ENCODE measurements around the gene ZNF70. TPM values are rescaled to one million over a fixed set of nuclear protein-coding genes. Genes with fewer than 3 reads are reported as not detected.

Gene ZNF70
- total RNA-seq, 2 experiments from 2014 or later, result 2.9 to 3.0 TPM

- peak overlapping the region; percentile 83 for H3K27ac Mint-ChIP-seq
- H3K27me3 Mint-ChIP-seq, result no peaks in the 10 kb centered on the region
- H3K36me3 Mint-ChIP-seq, result peaks cover 16% of the 10 kb centered on the region
- CTCF ChIA-PET, result interaction anchor here (1.1 to 1.4 kb wide), 8 partner anchors 11 to 439 kb away, joined by 3 to 6 read pairs (median 3); partner anchors contain the start of genes MIF and SLC2A11
- peak; percentile 94 for ATAC-seq
- H3K9me3 Mint-ChIP-seq (ENCODE audit: low read depth), result no peaks in the 10 kb centered on the region
- H3K4me3 Mint-ChIP-seq, result peak overlapping the region; percentile 76
- H3K4me1 Mint-ChIP-seq, result peaks cover 25% of the 10 kb centered on the region
- DNase-seq, result peak; percentile 87
These were observed 33.8 kb downstream of the ZNF70 start for GRCh38 chr22:23716811-23717801.

DNA sequence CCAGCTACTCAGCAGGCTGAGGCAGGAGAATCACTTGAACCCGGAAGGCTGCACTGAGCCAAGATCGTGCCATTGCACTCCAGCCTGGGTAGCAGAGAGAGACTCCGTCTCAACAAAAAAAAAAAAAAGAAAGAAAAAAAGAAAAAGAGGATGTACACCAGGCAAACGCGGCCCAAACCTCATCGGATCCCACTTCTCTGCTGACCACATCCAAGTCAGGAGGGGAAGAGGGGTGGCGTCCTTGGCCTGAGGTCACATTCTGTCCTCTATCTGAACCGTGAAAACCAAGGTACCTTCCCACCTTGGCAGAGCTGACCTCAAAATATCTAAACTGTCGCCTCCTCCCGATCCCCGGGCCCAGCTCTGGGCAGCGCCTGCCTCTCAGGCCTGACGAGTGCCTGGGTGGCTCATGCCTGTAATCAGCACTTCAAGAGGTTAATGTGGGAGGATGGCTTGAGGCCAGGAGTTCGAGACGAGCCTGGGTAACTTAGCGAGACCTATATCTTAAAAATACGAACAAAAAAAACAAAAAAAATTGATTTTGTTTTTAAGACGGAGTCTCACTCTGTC lies 35.0 kb downstream of the ZNF70 start:
- Mint-ChIP-seq H3K27ac (peak overlapping the region; percentile 46), H3K27me3 (no peaks in the 10 kb centered on the region), H3K9me3 (ENCODE audit: low read depth) (no peaks in the 10 kb centered on the region), H3K4me3 (peak overlapping the region; percentile 76), H3K4me1 (peaks cover 27% of the 10 kb centered on the region), H3K36me3 (peaks cover 23% of the 10 kb centered on the region)
- DNase-seq (no peak), ATAC-seq (no peak)
- CTCF ChIA-PET, result interaction anchor here (1.1 to 1.6 kb wide), 3 partner anchors 10 to 179 kb away, joined by 3 to 4 read pairs (median 3); partner anchors contain the start of gene MIF

- H3K27me3 Mint-ChIP-seq, result no peaks in the 10 kb centered on the region
- peaks cover 32% of the 10 kb centered on the region for H3K4me1 Mint-ChIP-seq
- peak overlapping the region; percentile 76 for H3K4me3 Mint-ChIP-seq
- H3K27ac Mint-ChIP-seq, result peak overlapping the region; percentile 66
- DNase-seq, result peak; percentile 45
- peaks cover 33% of the 10 kb centered on the region for H3K36me3 Mint-ChIP-seq
- no peaks in the 10 kb centered on the region for H3K9me3 Mint-ChIP-seq (ENCODE audit: low read depth)
- no peak for ATAC-seq
- CTCF ChIA-PET, result interaction anchor here (1.1 to 1.6 kb wide), 2 partner anchors 18 to 21 kb away, joined by 3 read pairs; no protein-coding TSS in a partner anchor
These were observed 36.0 kb downstream of the ZNF70 start for GRCh38 chr22:23714596-23715578.

DNA sequence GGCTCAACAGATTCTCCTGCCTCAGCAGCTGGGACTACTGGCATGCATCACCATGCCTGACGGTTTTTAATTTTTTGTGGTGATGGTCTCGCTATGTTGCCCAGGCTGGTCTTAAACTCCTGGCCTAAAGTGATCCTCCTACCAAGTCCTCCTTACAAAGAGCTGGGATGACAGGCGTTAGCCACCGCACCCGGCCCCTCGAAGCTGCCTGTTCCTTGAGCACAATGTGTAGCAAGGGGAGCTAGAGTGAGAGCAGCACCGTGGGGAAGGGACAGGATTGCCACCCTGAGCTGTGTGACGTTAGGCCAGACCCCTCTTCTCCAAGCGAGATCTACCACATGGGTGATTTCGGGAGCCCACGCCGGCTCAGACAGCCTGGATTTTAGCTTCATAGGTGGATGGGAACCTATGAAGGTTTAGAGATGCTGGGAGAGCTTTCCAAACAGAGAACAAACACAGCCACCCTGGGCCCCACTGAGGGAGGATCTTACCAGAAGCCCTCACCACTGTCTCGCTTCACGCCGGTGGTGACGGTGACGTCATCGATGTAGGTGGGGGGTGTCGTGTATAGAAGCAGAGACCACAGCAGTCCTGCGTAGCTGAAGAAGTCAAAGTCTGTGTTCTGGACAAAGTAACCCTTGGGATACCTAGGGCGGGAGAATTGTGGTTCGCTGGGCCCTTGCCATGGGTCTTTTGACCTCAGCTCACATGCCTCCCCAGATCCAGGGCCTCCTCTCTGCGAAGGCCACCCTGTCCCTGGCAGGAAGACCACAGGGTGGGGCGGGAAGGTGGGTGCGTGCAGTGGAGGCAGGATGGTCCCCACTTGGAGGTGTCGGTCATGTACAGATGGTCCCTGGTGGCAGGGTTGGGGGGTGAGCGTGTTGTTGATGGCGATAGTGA lies 37.0 kb downstream of the ZNF70 start:
- Mint-ChIP-seq H3K4me1 (peaks cover 42% of the 10 kb centered on the region), H3K36me3 (peaks cover 42% of the 10 kb centered on the region), H3K27ac (no peak overlapping the region), H3K4me3 (no peak overlapping the region), H3K9me3 (ENCODE audit: low read depth) (no peaks in the 10 kb centered on the region), H3K27me3 (no peaks in the 10 kb centered on the region)
- CTCF ChIA-PET, result interaction anchor here (0.8 to 1.2 kb wide), 3 partner anchors 17 to 136 kb away, joined by 3 to 4 read pairs (median 3); partner anchors contain the start of gene ZNF70
- DNase-seq, result peak; percentile 47
- ATAC-seq, result no peak

GRCh38 chr22:23712256-23712655 lies 38.7 kb downstream of the ZNF70 start:
- H3K9me3 Mint-ChIP-seq (ENCODE audit: low read depth), result no peaks in the 10 kb centered on the region
- ATAC-seq (no peak), DNase-seq (no peak)
- H3K4me3 Mint-ChIP-seq, result no peak overlapping the region
- H3K27ac Mint-ChIP-seq, result no peak overlapping the region
- H3K4me1 Mint-ChIP-seq, result peaks cover 55% of the 10 kb centered on the region
- H3K36me3 Mint-ChIP-seq, result peaks cover 57% of the 10 kb centered on the region
- no peaks in the 10 kb centered on the region for H3K27me3 Mint-ChIP-seq
- CTCF ChIA-PET, result no interaction called here

DNA sequence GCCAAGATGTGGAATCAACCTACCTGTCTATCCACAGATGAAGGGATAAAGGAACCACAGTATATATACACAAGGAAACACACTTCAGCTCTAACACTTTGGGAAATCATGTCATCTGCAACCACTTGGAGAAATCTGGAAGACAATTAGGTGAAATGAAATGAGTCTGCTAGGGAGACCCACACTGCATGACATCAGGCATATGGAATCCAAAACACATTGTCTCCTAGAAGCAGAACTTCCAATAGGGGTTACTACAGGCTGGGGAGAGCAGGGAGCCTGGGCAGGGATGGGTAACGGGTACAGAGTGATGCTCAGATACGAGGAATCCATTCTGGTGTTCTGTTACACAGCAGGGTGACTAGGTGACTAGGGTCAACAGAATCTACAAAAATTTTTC lies 41.8 kb downstream of the ZNF70 start:
- peaks cover 85% of the 10 kb centered on the region for H3K36me3 Mint-ChIP-seq
- no peaks in the 10 kb centered on the region for H3K9me3 Mint-ChIP-seq (ENCODE audit: low read depth)
- ATAC-seq (no peak), DNase-seq (no peak)
- H3K27ac Mint-ChIP-seq, result peak overlapping the region; percentile 62
- no peak overlapping the region for H3K4me3 Mint-ChIP-seq
- H3K27me3 Mint-ChIP-seq, result no peaks in the 10 kb centered on the region
- CTCF ChIA-PET, result no interaction called here
- peaks cover 68% of the 10 kb centered on the region for H3K4me1 Mint-ChIP-seq

DNA sequence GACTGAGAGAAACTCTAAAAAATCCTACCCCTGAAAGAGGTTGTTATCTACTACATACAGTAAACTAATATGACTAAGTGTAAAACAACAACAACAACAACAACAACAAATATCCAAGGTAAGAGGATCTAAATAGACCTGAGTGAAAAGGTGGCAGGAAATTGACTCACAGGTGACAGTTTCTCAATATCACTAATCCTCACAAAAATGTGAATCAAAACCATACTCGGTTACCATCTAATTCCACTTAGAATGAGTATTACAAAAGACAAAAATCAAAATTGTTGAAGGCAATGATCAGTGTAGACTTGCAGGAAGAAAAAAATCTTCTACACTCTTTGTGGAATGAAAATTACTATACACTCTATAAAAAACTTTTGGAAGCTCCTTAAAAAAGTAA lies 42.6 kb downstream of the ZNF70 start:
- H3K27me3 Mint-ChIP-seq, result no peaks in the 10 kb centered on the region
- peak overlapping the region; percentile 65 for H3K27ac Mint-ChIP-seq
- H3K9me3 Mint-ChIP-seq (ENCODE audit: low read depth), result no peaks in the 10 kb centered on the region
- H3K4me3 Mint-ChIP-seq, result no peak overlapping the region
- ATAC-seq, result peak; percentile 50
- DNase-seq, result no peak
- peaks cover 86% of the 10 kb centered on the region for H3K36me3 Mint-ChIP-seq
- CTCF ChIA-PET, result no interaction called here
- H3K4me1 Mint-ChIP-seq, result peaks cover 69% of the 10 kb centered on the region

- Mint-ChIP-seq H3K4me1 (peaks cover 86% of the 10 kb centered on the region), H3K27ac (peak overlapping the region; percentile 82), H3K27me3 (no peaks in the 10 kb centered on the region), H3K36me3 (peaks cover 94% of the 10 kb centered on the region), H3K4me3 (peak overlapping the region; percentile 13), H3K9me3 (ENCODE audit: low read depth) (no peaks in the 10 kb centered on the region)
- CTCF ChIA-PET, result interaction anchor here (0.7 to 2.4 kb wide), 3 partner anchors 11 to 144 kb away, joined by 3 to 8 read pairs (median 4); no protein-coding TSS in a partner anchor
- peak; percentile 74 for DNase-seq
- peak; percentile 66 for ATAC-seq
These were observed 45.6 kb downstream of the ZNF70 start for GRCh38 chr22:23705358-23705757.

DNA sequence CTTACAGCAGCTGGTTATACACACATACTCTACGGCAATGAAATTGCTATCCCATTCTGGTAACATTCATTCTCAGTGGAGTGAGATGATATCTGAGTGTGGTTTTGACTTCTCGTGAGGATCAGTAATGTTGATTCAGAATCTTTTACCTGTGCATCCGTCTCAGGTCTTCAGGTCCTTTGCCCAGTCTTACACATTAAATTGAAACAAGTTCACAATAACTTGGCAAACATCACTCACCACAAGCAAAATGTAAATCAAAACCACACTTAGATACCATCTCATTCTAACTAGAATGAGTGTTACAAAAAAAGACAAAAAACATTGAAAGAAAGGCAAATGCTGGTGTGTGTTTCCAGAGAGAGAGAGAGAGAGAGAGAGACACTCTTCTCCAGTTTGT lies 46.1 kb downstream of the ZNF70 start:
- no peak for DNase-seq
- peaks cover 94% of the 10 kb centered on the region for H3K36me3 Mint-ChIP-seq
- peaks cover 87% of the 10 kb centered on the region for H3K4me1 Mint-ChIP-seq
- ATAC-seq, result peak; percentile 48
- peak overlapping the region; percentile 82 for H3K27ac Mint-ChIP-seq
- CTCF ChIA-PET, result interaction anchor here (0.5 to 2.4 kb wide), 3 partner anchors 20 to 145 kb away, joined by 3 to 8 read pairs (median 3); no protein-coding TSS in a partner anchor
- peak overlapping the region; percentile 13 for H3K4me3 Mint-ChIP-seq
- H3K27me3 Mint-ChIP-seq, result no peaks in the 10 kb centered on the region
- H3K9me3 Mint-ChIP-seq (ENCODE audit: low read depth), result no peaks in the 10 kb centered on the region

DNA sequence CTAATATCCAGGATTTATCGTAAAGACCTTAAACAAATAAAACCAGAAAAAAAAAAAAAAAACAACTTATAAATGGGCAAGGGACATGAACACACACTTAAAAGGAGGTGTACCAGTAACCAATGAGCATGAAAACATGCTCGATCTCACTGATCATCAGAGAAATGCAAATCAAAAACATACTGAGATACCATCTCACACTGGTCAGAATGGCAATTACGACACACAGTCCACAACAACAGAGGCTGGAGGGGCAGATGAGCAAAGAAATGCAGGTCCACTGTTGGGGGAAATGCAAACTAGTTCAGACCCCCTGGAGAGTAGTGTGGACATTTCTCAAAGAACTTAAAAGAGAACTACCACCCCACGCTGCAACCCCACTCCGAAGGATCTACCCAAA lies 46.9 kb downstream of the ZNF70 start:
- CTCF ChIA-PET, result no interaction called here
- Mint-ChIP-seq H3K36me3 (peaks cover 93% of the 10 kb centered on the region), H3K4me1 (peaks cover 82% of the 10 kb centered on the region), H3K9me3 (ENCODE audit: low read depth) (peaks cover 2% of the 10 kb centered on the region), H3K4me3 (no peak overlapping the region), H3K27ac (no peak overlapping the region), H3K27me3 (no peaks in the 10 kb centered on the region)
- no peak for DNase-seq
- ATAC-seq, result no peak

GRCh38 chr22:23700706-23701105 lies 50.2 kb downstream of the ZNF70 start:
- DNase-seq, result no peak
- CTCF ChIA-PET, result no interaction called here

DNA sequence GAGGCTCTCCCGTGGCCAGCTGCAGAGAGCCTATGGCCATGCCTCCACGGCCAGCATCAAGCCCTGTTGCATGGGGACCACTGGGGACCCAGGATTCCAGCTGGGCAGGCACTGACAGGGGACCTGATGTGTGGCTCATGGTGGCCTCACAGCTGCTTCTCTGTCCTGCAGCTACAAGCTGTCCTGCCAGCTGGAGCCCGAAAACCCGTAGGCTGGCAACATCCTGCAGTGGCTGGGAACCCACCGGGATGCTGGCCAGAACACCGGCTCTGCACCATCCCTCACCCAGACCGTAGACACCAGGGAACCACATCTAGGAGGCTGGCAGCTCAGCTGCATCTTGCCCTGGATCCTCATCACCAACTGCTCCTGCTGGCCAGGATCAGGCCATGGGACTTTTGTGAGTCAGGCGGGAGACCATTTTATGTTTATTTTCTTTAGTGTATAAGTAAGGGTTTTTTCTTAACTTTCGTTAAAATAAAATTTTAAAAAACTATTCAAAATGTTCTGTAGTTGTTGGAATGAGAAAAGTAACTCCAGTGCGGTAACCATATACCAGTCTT lies 52.2 kb downstream of the ZNF70 start:
- no peak overlapping the region for H3K4me3 Mint-ChIP-seq
- DNase-seq, result no peak
- CTCF ChIA-PET, result no interaction called here
- H3K27me3 Mint-ChIP-seq, result no peaks in the 10 kb centered on the region
- H3K36me3 Mint-ChIP-seq, result peaks cover 70% of the 10 kb centered on the region
- peaks cover 70% of the 10 kb centered on the region for H3K4me1 Mint-ChIP-seq
- no peak overlapping the region for H3K27ac Mint-ChIP-seq
- no peak for ATAC-seq
- H3K9me3 Mint-ChIP-seq (ENCODE audit: low read depth), result peaks cover 2% of the 10 kb centered on the region

More at GRCh38 chr22:23700706-23701105, 50.2 kb downstream of the ZNF70 start:
- no peak for ATAC-seq
- H3K36me3 Mint-ChIP-seq, result peaks cover 74% of the 10 kb centered on the region
- H3K4me3 Mint-ChIP-seq, result no peak overlapping the region
- peaks cover 74% of the 10 kb centered on the region for H3K4me1 Mint-ChIP-seq
- no peaks in the 10 kb centered on the region for H3K27me3 Mint-ChIP-seq
- H3K27ac Mint-ChIP-seq, result no peak overlapping the region
- peaks cover 2% of the 10 kb centered on the region for H3K9me3 Mint-ChIP-seq (ENCODE audit: low read depth)
